KMS-11 (cell line): Measurements from ENCODE around the gene PTMA.

ENCODE experiments used
- H2AFZ ChIP-seq: fragments of 200-600 bp; sonication (generic); 2 replicates; pipeline ENCODE4 v1.6.1; 2016; ENCODE audit warnings: antibody characterized with exemption, mixed run types, low read depth
- H3K27ac ChIP-seq: fragments of 200-600 bp; sonication (generic); 2 replicates; pipeline ENCODE4 v1.6.1; 2016; ENCODE audit warnings: mild to moderate bottlenecking, mixed run types
- H3K27me3 ChIP-seq: fragments of 200-600 bp; sonication (generic); 2 replicates; pipeline ENCODE4 v1.6.1; 2017; ENCODE audit warnings: mild to moderate bottlenecking, low read depth, mixed run types, moderate library complexity; ENCODE audit not compliant: insufficient read depth
- H3K36me3 ChIP-seq: fragments of 200-600 bp; sonication (generic); 2 replicates; pipeline ENCODE4 v1.6.1; 2017; ENCODE audit warnings: mild to moderate bottlenecking, mixed run types; ENCODE audit not compliant: insufficient read depth
- H3K4me1 ChIP-seq: fragments of 200-600 bp; sonication (generic); 2 replicates; pipeline ENCODE4 v1.6.1; 2016; ENCODE audit warnings: mild to moderate bottlenecking, low read depth, mixed run types; ENCODE audit not compliant: poor library complexity, severe bottlenecking
- H3K4me2 ChIP-seq: fragments of 200-600 bp; sonication (generic); 2 replicates; pipeline ENCODE4 v1.7.0; 2016; ENCODE audit warnings: mild to moderate bottlenecking, mixed run types
- H3K4me3 ChIP-seq: fragments of 200-600 bp; sonication (generic); IDR thresholded peaks from 2 replicates; pipeline ENCODE4 v1.6.1; 2017; ENCODE audit warnings: low read depth, low read length, mixed read lengths; ENCODE audit not compliant: insufficient read depth
- H3K79me2 ChIP-seq: fragments of 200-600 bp; sonication (generic); 2 replicates; pipeline ENCODE4 v1.6.1; 2016; ENCODE audit warnings: low read depth, mixed run types; ENCODE audit not compliant: insufficient read depth
- H3K9ac ChIP-seq: fragments of 200-600 bp; sonication (generic); 2 replicates; pipeline ENCODE4 v1.6.1; 2016; ENCODE audit warnings: mild to moderate bottlenecking, mixed run types
- H4K20me1 ChIP-seq: fragments of 200-600 bp; sonication (generic); 2 replicates; pipeline ENCODE4 v1.6.1; 2016; ENCODE audit warnings: mild to moderate bottlenecking, mixed run types; ENCODE audit not compliant: insufficient read depth
- TF ChIP-seq, protein P1 (sequence below): fragments of 200-600 bp; sonication (generic); conservative IDR thresholded peaks from 2 replicates; pipeline ENCODE4 v1.6.1; 2017; ENCODE audit warnings: low read depth, mild to moderate bottlenecking, antibody characterized with exemption, low read length, moderate library complexity, mixed read lengths

The PTMA gene

DNA sequence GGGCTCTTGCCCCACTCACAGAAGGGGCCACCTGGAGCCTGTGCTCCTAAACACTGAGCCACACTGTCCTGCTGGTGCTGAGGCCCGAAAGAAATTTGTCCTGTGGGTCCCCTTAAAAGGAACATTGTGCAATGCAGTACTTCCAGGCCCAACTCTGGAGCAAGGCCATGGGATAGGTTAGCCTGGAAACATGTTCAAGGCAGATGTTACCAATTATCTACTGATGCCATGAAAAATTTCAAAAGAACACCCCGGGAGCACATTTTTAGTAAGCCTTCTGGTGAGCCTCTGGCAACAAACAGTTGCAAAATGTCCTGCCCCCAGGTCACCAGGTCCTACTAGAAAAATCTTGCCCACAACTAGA, 12.3 kb upstream of the PTMA start:
- Histone ChIP-seq H3K4me2 (no peak overlapping the region), H3K9ac (no peak overlapping the region), H3K79me2 (no peaks in the 10 kb centered on the region), H3K4me3 (no peak overlapping the region), H3K36me3 (no peaks in the 10 kb centered on the region), H3K27me3 (no peaks in the 10 kb centered on the region), H4K20me1 (no peaks in the 10 kb centered on the region), H3K4me1 (no peaks in the 10 kb centered on the region), H3K27ac (no peak overlapping the region), H2AFZ (no peak overlapping the region)
- TF ChIP-seq, protein P1, sequence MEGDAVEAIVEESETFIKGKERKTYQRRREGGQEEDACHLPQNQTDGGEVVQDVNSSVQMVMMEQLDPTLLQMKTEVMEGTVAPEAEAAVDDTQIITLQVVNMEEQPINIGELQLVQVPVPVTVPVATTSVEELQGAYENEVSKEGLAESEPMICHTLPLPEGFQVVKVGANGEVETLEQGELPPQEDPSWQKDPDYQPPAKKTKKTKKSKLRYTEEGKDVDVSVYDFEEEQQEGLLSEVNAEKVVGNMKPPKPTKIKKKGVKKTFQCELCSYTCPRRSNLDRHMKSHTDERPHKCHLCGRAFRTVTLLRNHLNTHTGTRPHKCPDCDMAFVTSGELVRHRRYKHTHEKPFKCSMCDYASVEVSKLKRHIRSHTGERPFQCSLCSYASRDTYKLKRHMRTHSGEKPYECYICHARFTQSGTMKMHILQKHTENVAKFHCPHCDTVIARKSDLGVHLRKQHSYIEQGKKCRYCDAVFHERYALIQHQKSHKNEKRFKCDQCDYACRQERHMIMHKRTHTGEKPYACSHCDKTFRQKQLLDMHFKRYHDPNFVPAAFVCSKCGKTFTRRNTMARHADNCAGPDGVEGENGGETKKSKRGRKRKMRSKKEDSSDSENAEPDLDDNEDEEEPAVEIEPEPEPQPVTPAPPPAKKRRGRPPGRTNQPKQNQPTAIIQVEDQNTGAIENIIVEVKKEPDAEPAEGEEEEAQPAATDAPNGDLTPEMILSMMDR, result no peak

DNA sequence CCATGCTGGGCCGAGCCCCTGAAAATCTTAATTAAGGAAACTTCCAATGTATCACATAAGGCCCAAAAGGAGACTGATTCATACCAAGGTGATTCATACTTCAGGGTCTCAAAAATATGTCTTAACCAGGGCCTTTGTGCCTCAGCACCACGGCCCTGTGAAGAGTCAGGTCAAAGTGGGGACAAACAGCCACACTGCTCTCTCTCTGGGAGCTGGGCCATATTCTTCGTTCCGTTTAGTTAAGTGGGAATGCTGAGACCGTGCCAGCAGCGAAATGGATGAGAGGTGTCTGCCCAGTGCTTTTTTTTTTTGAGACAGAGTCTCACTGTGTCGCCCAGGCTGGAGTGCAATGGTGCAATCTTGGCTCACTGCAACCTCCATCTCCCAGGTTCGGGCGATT, 9.3 kb upstream of the PTMA start:
- H3K9ac ChIP-seq, result no peak overlapping the region
- H3K4me1 ChIP-seq, result no peaks in the 10 kb centered on the region
- no peaks in the 10 kb centered on the region for H3K36me3 ChIP-seq
- no peaks in the 10 kb centered on the region for H3K27me3 ChIP-seq
- no peak overlapping the region for H3K4me3 ChIP-seq
- no peak overlapping the region for H3K4me2 ChIP-seq
- H3K27ac ChIP-seq, result no peak overlapping the region
- TF ChIP-seq, protein P1, result no peak
- H4K20me1 ChIP-seq, result no peaks in the 10 kb centered on the region
- no peaks in the 10 kb centered on the region for H3K79me2 ChIP-seq
- no peak overlapping the region for H2AFZ ChIP-seq

DNA sequence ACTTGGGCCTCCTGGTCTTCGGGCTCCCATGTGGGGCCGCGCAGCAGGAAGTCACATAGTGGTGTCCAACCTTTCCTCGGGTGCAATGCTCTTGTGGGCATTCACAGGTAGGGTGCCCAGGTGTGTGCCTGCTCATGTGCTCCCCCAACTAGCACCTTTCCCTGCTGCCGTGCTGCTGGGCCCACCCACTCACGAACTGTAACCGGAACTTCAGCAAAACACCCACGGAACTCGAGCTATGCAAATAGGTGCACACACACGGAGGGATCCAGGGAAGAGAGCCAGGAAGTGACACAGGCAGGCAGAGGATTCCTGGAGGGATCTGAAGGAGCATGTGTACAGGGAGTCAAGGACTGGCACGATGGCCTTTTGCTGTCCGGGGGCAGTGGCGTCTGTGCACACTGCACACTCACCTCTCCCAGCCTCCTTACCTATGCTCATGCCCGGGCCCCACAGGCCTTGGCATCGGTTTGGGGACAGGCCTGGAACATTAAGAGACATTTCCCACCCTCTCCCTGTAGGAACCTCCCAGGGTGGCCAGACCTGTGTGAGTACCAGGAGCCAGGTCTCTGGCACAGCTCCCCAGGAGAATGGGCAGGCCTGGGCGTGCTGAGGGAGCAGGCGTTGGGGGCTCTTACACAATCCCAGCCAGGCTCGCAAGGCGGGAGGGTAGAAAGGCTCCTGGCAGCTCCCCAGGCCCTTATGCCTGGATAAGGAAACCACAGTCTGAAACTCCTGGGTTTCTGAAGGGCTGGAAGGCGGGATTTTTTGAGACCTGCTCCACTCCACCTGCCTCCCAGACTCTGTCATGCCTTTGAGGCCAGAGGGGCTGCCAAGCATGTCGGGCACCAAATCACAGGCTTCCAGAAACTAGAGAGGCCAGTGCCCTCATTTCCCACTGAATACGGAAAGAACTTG, 6.6 kb upstream of the PTMA start:
- Histone ChIP-seq H3K9ac (no peak overlapping the region), H2AFZ (no peak overlapping the region), H3K36me3 (no peaks in the 10 kb centered on the region), H3K4me1 (peaks cover 9% of the 10 kb centered on the region), H3K27ac (no peak overlapping the region), H3K27me3 (no peaks in the 10 kb centered on the region), H3K4me3 (no peak overlapping the region), H4K20me1 (no peaks in the 10 kb centered on the region), H3K4me2 (no peak overlapping the region), H3K79me2 (peaks cover 15% of the 10 kb centered on the region; the same call in 1 of the 2 replicates)
- TF ChIP-seq, protein P1, result no peak

DNA sequence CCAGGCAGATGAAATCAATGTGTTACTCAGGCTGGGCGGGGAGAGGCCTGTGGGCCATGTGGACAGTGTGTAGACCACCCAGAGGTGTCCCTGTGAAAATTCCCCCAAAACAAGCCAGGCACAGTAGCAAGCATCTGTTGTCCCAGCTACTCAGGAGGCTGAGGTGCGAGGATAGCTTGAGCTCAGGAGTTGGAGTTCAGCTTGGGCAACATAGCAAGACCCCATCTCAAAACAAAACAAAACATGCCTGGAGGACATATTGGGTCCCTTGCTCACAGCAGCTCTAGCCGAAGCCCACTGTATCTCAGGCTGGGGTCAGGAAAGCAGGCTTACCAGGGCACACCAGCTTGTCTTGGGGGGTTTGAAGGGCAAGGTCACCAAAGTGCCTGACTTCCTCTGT, 4.3 kb upstream of the PTMA start:
- H3K27me3 ChIP-seq, result no peaks in the 10 kb centered on the region
- H3K27ac ChIP-seq, result no peak overlapping the region
- no peaks in the 10 kb centered on the region; the same call in 1 of the 2 replicates for H4K20me1 ChIP-seq
- H3K36me3 ChIP-seq, result no peaks in the 10 kb centered on the region
- no peak overlapping the region for H3K9ac ChIP-seq
- TF ChIP-seq, protein P1, result no peak
- no peak overlapping the region for H3K4me3 ChIP-seq
- no peak overlapping the region for H3K4me2 ChIP-seq
- H2AFZ ChIP-seq, result no peak overlapping the region
- H3K4me1 ChIP-seq, result peaks cover 9% of the 10 kb centered on the region
- H3K79me2 ChIP-seq, result peaks cover 22% of the 10 kb centered on the region
